ENCODE measurements around the gene TXNDC11.

Gene TXNDC11

DNA sequence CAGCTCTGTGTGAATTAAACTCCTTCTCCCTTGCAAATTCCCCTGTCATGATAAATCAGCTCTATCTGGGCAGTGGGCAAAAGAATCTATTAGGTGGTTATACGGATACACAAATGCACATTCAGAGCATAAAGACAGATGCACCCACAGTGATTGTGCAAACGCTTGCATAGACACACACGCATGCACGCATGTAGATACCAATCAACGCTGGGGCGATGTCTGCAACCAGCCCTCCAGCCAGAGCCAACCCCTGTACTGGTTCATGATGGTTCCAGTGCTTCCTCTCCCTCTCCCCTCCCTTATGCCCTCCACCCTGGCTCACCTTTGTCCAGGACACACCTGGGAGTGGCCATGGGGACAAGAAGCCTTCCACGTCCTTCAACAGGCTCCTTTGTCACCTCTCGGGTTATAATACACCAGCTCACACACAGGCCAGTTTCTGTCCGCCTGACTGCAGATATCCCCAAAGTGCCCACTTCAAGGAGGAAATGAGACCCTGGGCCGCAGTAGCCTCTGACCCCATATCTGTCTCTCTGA, 107.5 kb downstream of the TXNDC11 start:
- H3K4me3 ChIP-seq (ENCODE audit: low read depth, low read length) = no peak overlapping the region
- TF ChIP-seq, protein P1, sequence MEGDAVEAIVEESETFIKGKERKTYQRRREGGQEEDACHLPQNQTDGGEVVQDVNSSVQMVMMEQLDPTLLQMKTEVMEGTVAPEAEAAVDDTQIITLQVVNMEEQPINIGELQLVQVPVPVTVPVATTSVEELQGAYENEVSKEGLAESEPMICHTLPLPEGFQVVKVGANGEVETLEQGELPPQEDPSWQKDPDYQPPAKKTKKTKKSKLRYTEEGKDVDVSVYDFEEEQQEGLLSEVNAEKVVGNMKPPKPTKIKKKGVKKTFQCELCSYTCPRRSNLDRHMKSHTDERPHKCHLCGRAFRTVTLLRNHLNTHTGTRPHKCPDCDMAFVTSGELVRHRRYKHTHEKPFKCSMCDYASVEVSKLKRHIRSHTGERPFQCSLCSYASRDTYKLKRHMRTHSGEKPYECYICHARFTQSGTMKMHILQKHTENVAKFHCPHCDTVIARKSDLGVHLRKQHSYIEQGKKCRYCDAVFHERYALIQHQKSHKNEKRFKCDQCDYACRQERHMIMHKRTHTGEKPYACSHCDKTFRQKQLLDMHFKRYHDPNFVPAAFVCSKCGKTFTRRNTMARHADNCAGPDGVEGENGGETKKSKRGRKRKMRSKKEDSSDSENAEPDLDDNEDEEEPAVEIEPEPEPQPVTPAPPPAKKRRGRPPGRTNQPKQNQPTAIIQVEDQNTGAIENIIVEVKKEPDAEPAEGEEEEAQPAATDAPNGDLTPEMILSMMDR (IDR thresholded peaks at IDR 0.05; ENCODE audit: low read depth, low read length) = no peak

DNA sequence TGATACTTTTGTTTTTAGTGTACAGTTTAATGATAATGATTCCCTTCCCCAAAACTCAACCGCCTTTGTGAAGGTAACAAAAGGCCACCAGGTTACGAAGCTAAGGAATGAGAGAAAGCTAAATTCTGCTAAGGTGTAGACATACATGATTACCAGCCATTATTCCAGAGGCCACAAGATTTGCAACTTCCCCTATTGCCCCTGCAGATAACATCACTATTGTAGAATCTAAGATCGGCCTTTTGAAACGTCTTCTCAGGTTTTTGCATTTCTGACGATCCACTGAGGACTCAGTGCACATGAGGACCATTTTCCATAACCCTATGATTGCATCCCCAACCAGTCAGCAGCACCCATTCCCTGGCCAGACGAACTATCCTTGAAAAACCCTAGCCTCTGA, 108.3 kb downstream of the TXNDC11 start:
- H3K4me3 ChIP-seq (ENCODE audit: low read depth, low read length) = no peak overlapping the region
- TF ChIP-seq, protein P1 (IDR thresholded peaks at IDR 0.05; ENCODE audit: low read depth, low read length) = no peak

DNA sequence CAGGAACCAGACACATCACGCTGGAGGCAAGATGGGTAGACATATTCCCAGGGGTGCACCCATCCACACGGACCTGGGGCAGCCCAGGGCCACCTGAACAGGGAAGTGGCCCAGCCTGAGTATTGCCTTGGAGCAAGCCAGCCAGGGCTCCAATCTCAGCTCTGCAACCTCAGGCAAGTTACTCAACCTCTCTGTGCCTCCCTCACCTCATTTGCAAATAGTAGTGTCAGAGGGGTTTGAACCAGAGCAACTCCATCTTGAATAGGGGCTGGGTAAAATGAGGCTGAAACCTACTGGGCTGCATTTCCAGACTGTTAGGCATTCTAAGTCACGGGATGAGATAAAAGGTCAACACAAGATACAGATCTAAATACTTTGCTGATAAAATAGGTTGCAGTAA, 109.5 kb downstream of the TXNDC11 start:
- TF ChIP-seq, protein P1 (IDR thresholded peaks at IDR 0.05; ENCODE audit: low read depth, low read length) = no peak
- H3K4me3 ChIP-seq (ENCODE audit: low read depth, low read length) = no peak overlapping the region

- H3K4me3 ChIP-seq (ENCODE audit: low read depth, low read length) = no peak overlapping the region
- TF ChIP-seq, protein P1 (IDR thresholded peaks at IDR 0.05; ENCODE audit: low read depth, low read length) = no peak
Observed at GRCh38 chr16:11632455-11632939, 110.2 kb downstream of the TXNDC11 start.

DNA sequence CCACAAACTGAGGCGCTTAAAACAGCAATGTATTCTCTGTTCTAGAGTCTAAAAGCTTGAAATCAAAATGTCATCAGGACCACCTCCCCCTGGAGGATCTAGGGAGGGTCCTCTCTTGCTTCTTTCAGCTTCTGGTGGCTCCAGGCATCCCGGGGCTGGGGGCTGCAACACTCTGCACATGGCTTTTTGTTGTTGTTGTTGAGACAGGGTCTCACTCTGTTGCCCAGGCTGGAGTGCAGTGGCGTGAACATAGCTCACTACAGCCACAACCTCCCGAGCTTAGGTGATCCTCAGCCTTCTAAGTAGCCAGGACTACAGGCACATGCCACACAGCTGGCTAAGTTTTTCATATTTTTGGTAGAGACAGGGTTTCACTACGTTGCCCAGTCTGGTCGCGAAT, 111.4 kb downstream of the TXNDC11 start:
- H3K4me3 ChIP-seq (ENCODE audit: low read depth, low read length) = no peak overlapping the region
- TF ChIP-seq, protein P1 (IDR thresholded peaks at IDR 0.05; ENCODE audit: low read depth, low read length) = no peak

DNA sequence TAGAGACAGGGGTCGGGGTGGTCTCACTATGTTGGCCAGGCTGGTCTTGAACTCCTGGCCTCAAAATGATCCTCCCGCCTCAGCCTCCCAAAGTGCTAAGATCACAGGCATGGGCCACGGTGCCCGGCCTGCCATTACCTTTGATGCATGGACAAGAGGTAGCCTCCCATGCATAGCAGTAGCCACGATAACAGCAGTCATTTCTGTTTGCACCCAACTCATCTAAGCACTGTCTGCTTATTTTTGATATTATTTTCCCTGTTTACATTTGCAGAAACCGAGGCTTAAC, 111.9 kb downstream of the TXNDC11 start:
- TF ChIP-seq, protein P1 (IDR thresholded peaks at IDR 0.05; ENCODE audit: low read depth, low read length) = no peak
- H3K4me3 ChIP-seq (ENCODE audit: low read depth, low read length) = no peak overlapping the region

- TF ChIP-seq, protein P1 (IDR thresholded peaks at IDR 0.05; ENCODE audit: low read depth, low read length) = no peak
- H3K4me3 ChIP-seq (ENCODE audit: low read depth, low read length) = no peak overlapping the region
Observed at GRCh38 chr16:11630046-11630767, 112.5 kb downstream of the TXNDC11 start.
